Gastrocnemius medialis (tissue), 4 donors: ENCODE measurements around the gene GRAMD2B. TPM values are rescaled to one million over a fixed set of nuclear protein-coding genes. Genes with fewer than 3 reads are reported as not detected.
A peak's percentile ranks its signal among the peaks of the same experiment; 100 is the strongest.

Experiments
- ATAC-seq, 2 donors: fragments of 150-250 bp; one replicate each; pipeline ENCODE4 v1.9.1; 2016
- DNase-seq, 2 donors: peaks; one replicate each; pipeline ENCODE4 v3.0.0-alpha.2; 2019
- H3K27ac ChIP-seq, 4 donors: fragments of 200-600 bp; sonication (generic); 1 replicate in 1 of 4; 2 replicates in 3 of 4; pipeline ENCODE4 v1.5.1; 2016 to 2018; ENCODE audit warnings: mild to moderate bottlenecking in 2 of 4, moderate library complexity in 1 of 4
- H3K27me3 ChIP-seq, 3 donors: fragments of 200-600 bp; sonication (generic) in 2 of 3; 1 replicate in 1 of 3; 2 replicates in 2 of 3; pipeline versions ENCODE4 v1.5.1 to v1.6.0; 2016 to 2019; ENCODE audit warnings: mild to moderate bottlenecking in 1 of 3, moderate library complexity in 1 of 3
- H3K36me3 ChIP-seq, 2 donors: fragments of 200-600 bp; sonication (generic) in 1 of 2; one replicate each; pipeline ENCODE4 v1.5.1; 2017 to 2018
- H3K4me1 ChIP-seq, 2 donors: fragments of 200-600 bp; sonication (generic) in 1 of 2; one replicate each; pipeline ENCODE4 v1.5.1; 2016 to 2017; ENCODE audit warnings: mild to moderate bottlenecking in 2 of 2
- H3K4me3 ChIP-seq, 4 donors: fragments of 200-600 bp; sonication (generic) in 3 of 4; 1 replicate in 1 of 4; 2 replicates in 3 of 4; pipeline ENCODE4 v1.5.1; 2016 to 2019; ENCODE audit warnings: mild to moderate bottlenecking in 2 of 4
- H3K9me3 ChIP-seq, 3 donors: fragments of 200-600 bp; sonication (generic) in 2 of 3; 1 replicate in 1 of 3; 2 replicates in 2 of 3; pipeline ENCODE4 v1.5.1; 2016 to 2019
- CTCF ChIP-seq, 5 experiments: fragments of 450-650 bp in 3 of 5; fragments of 200-600 bp in 2 of 5; sonication (generic) in 2 of 5; IDR thresholded peaks in 4 of 5; conservative IDR thresholded peaks in 1 of 5; 1 replicate in 4 of 5; 2 replicates in 1 of 5; pipeline ENCODE4 v1.5.1; 2016 to 2019; ENCODE audit warnings: antibody characterized with exemption in 5 of 5, mild to moderate bottlenecking in 3 of 5, moderate library complexity in 3 of 5
- POLR2A ChIP-seq, 2 donors: fragments of 450-650 bp; IDR thresholded peaks; one replicate each; pipeline ENCODE4 v1.6.1; 2017; ENCODE audit warnings: antibody characterized with exemption in 2 of 2, mild to moderate bottlenecking in 2 of 2, moderate library complexity in 2 of 2
- in situ Hi-C, 4 donors: fragments of 200-750 bp; cut with MboI; loops; one replicate each; pipeline versions ENCODE4 v1.15.0 to v1.8.0; 2017; ENCODE audit warnings: low sequenced_read_pairs in 4 of 4
- intact Hi-C: fragments of 100-400 bp; cut with DNase I; formaldehyde crosslinking; loops from one replicate; pipeline ENCODE4 v1.15.1; 2023; ENCODE audit warnings: low total_unique reads
- total RNA-seq, 4 donors: library from RNA; depleted of rRNA; stranded (reverse); fragments of >200 nt; gene quantifications; one replicate each; pipeline versions ENCODE4 v1.1.0 to v1.2.3, GENCODE V29; 2016

The GRAMD2B gene
- total RNA-seq, 4 donors from 2014 or later = 4.6 to 10.4 (median 8.9) TPM

GRCh38 chr5:126383246-126383645, 40.0 kb upstream of the GRAMD2B start:
- peak overlapping the region in 3 of 4 donors; percentile 42 to 75 (median 66) for H3K27ac ChIP-seq
- TF ChIP-seq POLR2A (IDR thresholded peaks at IDR 0.05) (no peak), CTCF (IDR thresholded peaks at IDR 0.05 in 4 of 5, conservative IDR thresholded peaks at IDR 0.05 in 1 of 5) (no peak)
- ATAC-seq (peak; percentile 81 to 82), DNase-seq (peak in 1 of 2 donors; percentile 15)
- in situ Hi-C loops (no loop called here), intact Hi-C loops (loop anchor here (5.0 kb wide), 1 partner anchor 39 kb away; the partner anchor contains the start of gene GRAMD2B)
- H3K27me3 ChIP-seq = no peaks in the 10 kb centered on the region
- H3K4me1 ChIP-seq = peaks cover 25 to 35% of the 10 kb centered on the region in 2 donors
- H3K9me3 ChIP-seq = no peaks in the 10 kb centered on the region
- H3K36me3 ChIP-seq = no peaks in the 10 kb centered on the region
- no peak overlapping the region for H3K4me3 ChIP-seq

- no peaks in the 10 kb centered on the region for H3K27me3 ChIP-seq
- DNase-seq = no peak
- TF ChIP-seq POLR2A (IDR thresholded peaks at IDR 0.05) (no peak), CTCF (IDR thresholded peaks at IDR 0.05 in 4 of 5, conservative IDR thresholded peaks at IDR 0.05 in 1 of 5) (no peak)
- in situ Hi-C loops (no loop called here), intact Hi-C loops (loop anchor here (5.0 kb wide), 1 partner anchor 39 kb away; the partner anchor contains the start of gene GRAMD2B)
- H3K27ac ChIP-seq = peak overlapping the region; percentile 42 to 75 (median 62)
- no peak overlapping the region for H3K4me3 ChIP-seq
- no peaks in the 10 kb centered on the region for H3K9me3 ChIP-seq
- H3K4me1 ChIP-seq = peaks cover 26 to 35% of the 10 kb centered on the region in 2 donors
- no peak for ATAC-seq
- H3K36me3 ChIP-seq = no peaks in the 10 kb centered on the region
Observed at GRCh38 chr5:126383776-126384175, 39.4 kb upstream of the GRAMD2B start.

- no peak for DNase-seq
- H3K36me3 ChIP-seq = no peaks in the 10 kb centered on the region
- H3K9me3 ChIP-seq = no peaks in the 10 kb centered on the region
- no peaks in the 10 kb centered on the region for H3K27me3 ChIP-seq
- H3K27ac ChIP-seq = peak overlapping the region; percentile 59 to 75 (median 64)
- intact Hi-C loops (loop anchor here (5.0 kb wide), 1 partner anchor 37 kb away; the partner anchor contains the start of gene GRAMD2B), in situ Hi-C loops (no loop called here)
- peak; percentile 64 to 87 for ATAC-seq
- TF ChIP-seq CTCF (IDR thresholded peaks at IDR 0.05 in 4 of 5, conservative IDR thresholded peaks at IDR 0.05 in 1 of 5) = no peak
- TF ChIP-seq POLR2A (IDR thresholded peaks at IDR 0.05) = no peak
- no peak overlapping the region for H3K4me3 ChIP-seq
- H3K4me1 ChIP-seq = peaks cover 32 to 35% of the 10 kb centered on the region in 2 donors
Observed at GRCh38 chr5:126384985-126385384, 38.2 kb upstream of the GRAMD2B start.

- Histone ChIP-seq H3K27me3 (no peaks in the 10 kb centered on the region), H3K9me3 (no peaks in the 10 kb centered on the region), H3K4me1 (peaks cover 32 to 35% of the 10 kb centered on the region in 2 donors), H3K36me3 (no peaks in the 10 kb centered on the region), H3K4me3 (no peak overlapping the region), H3K27ac (peak overlapping the region; percentile 59 to 75 (median 64))
- in situ Hi-C loops (no loop called here), intact Hi-C loops (no loop called here)
- DNase-seq = no peak
- TF ChIP-seq CTCF (IDR thresholded peaks at IDR 0.05 in 4 of 5, conservative IDR thresholded peaks at IDR 0.05 in 1 of 5) (no peak), POLR2A (IDR thresholded peaks at IDR 0.05) (no peak)
- ATAC-seq = no peak
Observed at GRCh38 chr5:126385524-126386502, 37.4 kb upstream of the GRAMD2B start.
